ENCODE data around the gene PGM1. TPM values are rescaled to one million over a fixed set of nuclear protein-coding genes. Genes with fewer than 3 reads are reported as not detected.

PGM1 gene
- 50.9 and 73.3 TPM in 2 replicates for total RNA-seq

GRCh38 chr1:63593303-63593885, at the start of gene PGM1:
TSS of gene PGM1 (plus strand) at chr1:63593411. CDS start at chr1:63593489, 78 bp downstream.

Other genes starting within 250 kb of the PGM1 start
- 8.4 and 13.9 TPM in 2 replicates for gene ALG6, start 225.8 kb upstream of the PGM1 start, total RNA-seq
- 8.3 and 15.6 TPM in 2 replicates for gene ITGB3BP, start 70.2 kb upstream of the PGM1 start, total RNA-seq
- 15.6 and 18.1 TPM in 2 replicates for gene EFCAB7, start 69.9 kb upstream of the PGM1 start, total RNA-seq
- gene ROR1, start 180.6 kb downstream of the PGM1 start, total RNA-seq = 5.2 and 6.9 TPM in 2 replicates

Measured in bronchial smooth muscle cell (primary cell).